Subcutaneous abdominal adipose tissue (tissue), 5 donors: ENCODE measurements around the gene GAS7.

Experiments used
- H3K27ac ChIP-seq: one replicate; pipeline ENCODE4 v1.7.0; 2013; ENCODE audit warnings: low read depth, mild to moderate bottlenecking, inconsistent platforms, low read length, moderate library complexity
- H3K27me3 ChIP-seq, 5 donors: one replicate each; pipeline ENCODE4 v1.7.0; 2013; ENCODE audit warnings: low read length in 5 of 5, inconsistent platforms in 1 of 5; ENCODE audit not compliant: control insufficient read depth in 5 of 5, insufficient read depth in 4 of 5
- H3K36me3 ChIP-seq, 5 donors: one replicate each; pipeline ENCODE4 v1.7.0; 2013; ENCODE audit warnings: low read length in 5 of 5; ENCODE audit not compliant: control insufficient read depth in 5 of 5, insufficient read depth in 5 of 5
- H3K4me1 ChIP-seq, 5 donors: one replicate each; pipeline ENCODE4 v1.7.0; 2013; ENCODE audit warnings: low read length in 5 of 5, mild to moderate bottlenecking in 3 of 5, moderate library complexity in 1 of 5; ENCODE audit not compliant: control insufficient read depth in 5 of 5, insufficient read depth in 5 of 5
- H3K4me3 ChIP-seq, 5 donors: one replicate each; pipeline ENCODE4 v1.7.0; 2013; ENCODE audit warnings: low read length in 5 of 5, low read depth in 1 of 5
- H3K9ac ChIP-seq, 5 donors: one replicate each; pipeline ENCODE4 v1.7.0; 2013; ENCODE audit warnings: low read length in 5 of 5, mild to moderate bottlenecking in 4 of 5, moderate library complexity in 3 of 5
- H3K9me3 ChIP-seq, 5 donors: one replicate each; pipeline ENCODE4 v1.7.0; 2013; ENCODE audit warnings: low read length in 5 of 5; ENCODE audit not compliant: control insufficient read depth in 5 of 5
- donor health status: healthy.
- donor health status: healthy.
- donor health status: healthy.
- donor health status: healthy.
- donor health status: healthy.

The GAS7 gene

DNA sequence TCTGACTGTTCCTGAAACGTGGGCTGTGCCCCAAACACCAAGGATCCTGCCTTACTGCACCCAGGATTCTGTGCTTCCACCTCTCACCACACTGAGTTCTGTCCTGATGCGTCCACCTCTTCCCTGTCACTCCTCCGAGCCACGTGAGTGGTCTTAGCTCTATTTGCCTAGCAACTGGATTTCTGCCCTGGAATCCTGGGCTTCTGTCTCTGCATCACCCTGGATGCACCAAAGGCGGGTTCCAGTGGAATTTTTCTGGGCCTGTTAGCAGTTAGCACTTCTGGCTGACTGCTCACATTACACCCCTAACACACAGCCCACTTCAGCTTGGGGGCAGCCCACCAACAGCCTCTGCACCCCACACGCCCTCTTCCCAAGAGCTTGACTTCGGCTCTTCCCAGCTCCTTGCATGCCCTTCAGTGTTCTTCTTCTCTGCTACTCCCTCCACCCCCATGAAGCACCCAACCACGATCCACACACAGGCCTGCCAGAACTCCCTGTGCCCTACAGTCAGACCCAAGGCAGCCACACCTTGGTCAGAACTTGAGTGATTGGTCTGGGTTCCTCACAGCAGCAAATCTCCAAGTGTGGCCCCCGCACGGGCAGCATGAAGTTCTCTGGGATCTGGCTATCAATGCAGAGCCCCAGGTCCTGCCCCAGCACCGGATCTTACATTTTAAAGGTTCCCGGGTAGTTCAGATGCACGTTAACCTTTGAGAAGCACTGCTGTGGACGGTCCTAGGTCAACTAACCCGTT is 163.5 kb downstream of the GAS7 start:
- Histone ChIP-seq H3K9ac (no peak overlapping the region), H3K4me1 (peaks cover 0 to 58% (median 49%) of the 10 kb centered on the region in 5 donors), H3K36me3 (no peaks in the 10 kb centered on the region), H3K27ac (peak overlapping the region; percentile 57), H3K4me3 (peak overlapping the region in 4 of 5 donors; percentile 29 to 52 (median 46)), H3K9me3 (no peaks in the 10 kb centered on the region), H3K27me3 (peaks cover 7 to 18% (median 16%) of the 10 kb centered on the region in 5 donors)

DNA sequence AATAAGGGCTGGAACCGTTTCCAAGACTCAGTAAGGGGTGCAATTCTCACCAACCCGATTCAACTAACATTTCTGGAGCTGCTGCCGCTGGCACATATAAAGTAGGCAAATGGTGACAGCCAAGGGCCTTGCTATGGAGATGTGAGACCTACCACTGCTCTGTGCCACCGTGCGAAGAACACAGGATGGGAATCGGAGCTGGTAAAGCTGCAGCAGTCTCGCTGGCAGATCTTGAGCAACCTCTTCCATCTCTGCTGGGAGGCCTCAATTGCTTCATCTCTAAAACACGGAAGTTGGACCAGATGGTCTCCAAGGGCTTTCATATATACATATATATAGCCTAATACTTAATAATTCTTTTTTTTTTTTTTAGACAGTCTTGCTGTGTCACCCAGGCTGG is 164.4 kb downstream of the GAS7 start:
- Histone ChIP-seq H3K9me3 (no peaks in the 10 kb centered on the region), H3K9ac (no peak overlapping the region), H3K4me1 (peaks cover 0 to 58% (median 49%) of the 10 kb centered on the region in 5 donors), H3K27ac (no peak overlapping the region), H3K4me3 (peak overlapping the region in 1 of 5 donors; percentile 8), H3K36me3 (no peaks in the 10 kb centered on the region), H3K27me3 (peaks cover 3 to 18% (median 16%) of the 10 kb centered on the region in 5 donors)

DNA sequence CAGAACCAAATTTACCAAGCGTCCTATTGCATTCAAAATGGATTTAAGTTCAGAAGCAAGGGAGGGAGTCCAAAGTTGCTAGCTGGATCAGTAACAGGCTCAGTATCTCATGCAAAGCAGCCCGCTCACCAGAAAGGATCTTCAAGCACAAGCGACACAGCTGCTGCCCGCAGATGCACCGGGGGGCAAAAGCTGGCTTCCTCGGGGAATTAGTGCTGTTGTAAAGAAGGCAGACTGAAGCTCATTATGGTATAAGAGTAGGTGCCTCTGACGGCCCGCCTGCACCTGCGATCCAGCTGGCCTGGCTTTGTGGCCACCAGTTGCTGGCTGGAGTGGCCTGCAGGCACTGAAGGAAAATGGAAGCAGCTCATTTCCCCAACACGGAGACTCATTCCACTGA is 165.0 kb downstream of the GAS7 start:
- peak overlapping the region in 1 of 5 donors; percentile 8 for H3K4me3 ChIP-seq
- no peaks in the 10 kb centered on the region for H3K9me3 ChIP-seq
- no peak overlapping the region for H3K9ac ChIP-seq
- H3K27ac ChIP-seq: no peak overlapping the region
- H3K36me3 ChIP-seq: no peaks in the 10 kb centered on the region
- H3K27me3 ChIP-seq: peaks cover 3 to 18% (median 16%) of the 10 kb centered on the region in 5 donors
- peaks cover 0 to 60% (median 49%) of the 10 kb centered on the region in 5 donors for H3K4me1 ChIP-seq

DNA sequence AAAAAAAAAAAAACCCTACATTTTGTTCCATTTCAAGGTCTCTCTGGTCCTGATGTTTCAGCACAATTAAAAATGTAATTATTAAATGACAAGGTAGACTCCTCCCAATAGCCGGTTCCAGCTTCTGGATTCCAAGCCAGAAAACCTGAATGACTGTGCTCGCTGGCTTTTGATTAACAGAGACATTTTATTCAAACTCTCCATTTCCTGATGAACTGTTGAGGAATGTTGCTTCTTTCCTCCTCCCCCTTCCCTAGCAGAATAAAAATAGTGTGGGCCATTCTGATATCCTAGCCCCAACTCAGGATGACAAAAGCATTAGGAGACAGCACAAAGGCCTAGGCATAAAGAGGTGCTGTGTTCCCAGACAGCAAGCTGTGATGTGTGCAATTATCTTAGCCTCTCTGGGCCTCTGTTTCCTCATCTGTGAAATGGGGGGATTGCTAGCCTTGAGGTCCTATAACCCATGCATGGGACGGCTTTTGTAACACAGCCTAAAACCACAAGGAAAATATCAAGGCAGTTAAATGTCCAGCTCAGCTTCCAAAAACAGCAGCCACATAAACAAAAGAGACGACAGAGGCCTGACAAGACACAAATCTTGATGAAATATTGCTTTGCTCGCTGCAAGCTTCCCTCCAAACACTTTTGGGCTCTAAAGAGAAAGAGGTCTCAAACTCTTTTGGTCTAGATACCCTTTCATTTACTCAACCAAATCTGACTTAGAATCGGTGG is 166.1 kb downstream of the GAS7 start:
- Histone ChIP-seq H3K27ac (no peak overlapping the region), H3K9ac (no peak overlapping the region), H3K27me3 (peaks cover 3 to 18% (median 15%) of the 10 kb centered on the region in 5 donors), H3K4me3 (no peak overlapping the region), H3K4me1 (peaks cover 0 to 63% (median 44%) of the 10 kb centered on the region in 5 donors), H3K9me3 (peaks cover 0 to 2% (median 0%) of the 10 kb centered on the region in 5 donors), H3K36me3 (no peaks in the 10 kb centered on the region)

DNA sequence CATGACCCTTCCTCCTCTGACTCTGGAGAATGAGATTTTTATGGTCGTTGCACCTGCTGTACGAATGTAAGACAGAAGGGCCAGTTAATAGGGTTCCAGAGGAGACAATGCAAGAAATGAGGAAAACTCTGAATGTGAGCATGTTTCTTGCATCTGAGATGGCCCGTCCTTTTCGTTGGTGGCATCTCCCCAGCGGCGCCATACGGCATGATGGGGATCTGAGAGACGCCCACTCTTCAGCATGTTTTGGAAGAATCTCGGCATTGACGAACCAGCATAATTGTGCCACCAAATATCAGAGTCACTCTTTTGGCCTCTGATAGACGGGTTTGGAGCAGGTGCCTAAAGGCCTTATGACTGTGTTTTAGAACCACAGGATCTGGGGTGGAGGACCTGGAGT is 166.8 kb downstream of the GAS7 start:
- Histone ChIP-seq H3K4me3 (no peak overlapping the region), H3K4me1 (peaks cover 0 to 58% (median 40%) of the 10 kb centered on the region in 5 donors), H3K9me3 (peaks cover 0 to 2% (median 0%) of the 10 kb centered on the region in 5 donors), H3K27ac (no peak overlapping the region), H3K9ac (no peak overlapping the region), H3K36me3 (no peaks in the 10 kb centered on the region), H3K27me3 (peaks cover 3 to 18% (median 10%) of the 10 kb centered on the region in 5 donors)

DNA sequence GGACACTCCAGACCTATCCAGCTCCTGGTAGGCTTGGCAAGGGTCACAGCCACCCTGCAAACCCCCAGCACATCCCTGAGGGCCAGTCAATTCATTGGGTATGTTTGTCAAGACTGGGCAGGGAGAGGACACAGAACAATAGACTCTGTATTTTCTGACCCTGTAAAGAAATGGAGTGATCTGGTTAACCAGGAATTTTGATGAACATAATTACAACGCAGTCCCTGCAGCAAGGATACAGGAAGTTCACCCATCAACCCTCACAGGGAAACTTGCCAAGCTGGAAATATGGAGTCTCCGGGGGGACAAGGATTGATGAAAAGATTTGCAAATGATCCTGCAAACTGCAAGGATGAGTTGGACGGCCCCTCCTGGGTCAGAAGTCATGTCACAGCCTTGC is 167.3 kb downstream of the GAS7 start:
- no peaks in the 10 kb centered on the region for H3K36me3 ChIP-seq
- peaks cover 0 to 2% (median 0%) of the 10 kb centered on the region in 5 donors for H3K9me3 ChIP-seq
- H3K27me3 ChIP-seq: peaks cover 3 to 21% (median 10%) of the 10 kb centered on the region in 5 donors
- H3K27ac ChIP-seq: no peak overlapping the region
- H3K4me1 ChIP-seq: peaks cover 0 to 60% (median 37%) of the 10 kb centered on the region in 5 donors
- H3K9ac ChIP-seq: no peak overlapping the region
- no peak overlapping the region for H3K4me3 ChIP-seq

DNA sequence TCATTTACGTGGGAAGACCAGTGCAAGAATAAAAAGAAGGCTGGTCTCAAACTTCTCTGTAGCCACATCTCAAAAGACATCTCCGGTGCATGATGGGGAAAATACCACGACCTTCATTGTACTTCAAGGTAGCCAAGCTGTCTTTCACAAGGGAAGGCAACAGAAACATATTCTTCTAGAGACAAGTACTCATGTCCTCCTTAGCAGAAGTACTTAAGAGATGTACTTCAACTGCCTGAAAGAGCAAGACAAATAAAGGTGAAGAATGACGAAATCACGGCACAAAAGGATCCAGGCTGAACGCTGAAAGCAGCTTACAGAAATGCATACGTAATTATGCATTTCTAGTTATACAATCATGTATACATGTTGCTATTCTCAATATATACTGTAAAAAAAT is 169.3 kb downstream of the GAS7 start:
- Histone ChIP-seq H3K4me3 (no peak overlapping the region), H3K27ac (no peak overlapping the region), H3K4me1 (peaks cover 0 to 44% (median 20%) of the 10 kb centered on the region in 5 donors), H3K36me3 (no peaks in the 10 kb centered on the region), H3K9ac (no peak overlapping the region), H3K27me3 (peaks cover 0 to 11% (median 0%) of the 10 kb centered on the region in 5 donors), H3K9me3 (peaks cover 0 to 2% (median 0%) of the 10 kb centered on the region in 5 donors)

GRCh38 chr17:10025976-10026901 is 172.2 kb downstream of the GAS7 start:
- no peak overlapping the region for H3K27ac ChIP-seq
- peaks cover 4 to 31% (median 17%) of the 10 kb centered on the region in 5 donors for H3K4me1 ChIP-seq
- peaks cover 0 to 14% (median 2%) of the 10 kb centered on the region in 5 donors for H3K27me3 ChIP-seq
- peaks cover 0 to 2% (median 0%) of the 10 kb centered on the region in 5 donors for H3K9me3 ChIP-seq
- H3K4me3 ChIP-seq: no peak overlapping the region
- no peak overlapping the region for H3K9ac ChIP-seq
- no peaks in the 10 kb centered on the region for H3K36me3 ChIP-seq

GRCh38 chr17:10025224-10025623 is 173.2 kb downstream of the GAS7 start:
- Histone ChIP-seq H3K4me1 (peaks cover 4 to 26% (median 18%) of the 10 kb centered on the region in 5 donors), H3K9ac (no peak overlapping the region), H3K9me3 (peaks cover 0 to 2% (median 0%) of the 10 kb centered on the region in 5 donors), H3K27ac (no peak overlapping the region), H3K36me3 (no peaks in the 10 kb centered on the region), H3K27me3 (peaks cover 0 to 13% (median 2%) of the 10 kb centered on the region in 5 donors), H3K4me3 (no peak overlapping the region)
